GM18499 (cell line): ENCODE results near the gene CACNA2D3.
"Not testable (repeated sequence)": the region's sequence is repeated elsewhere in the genome, so short reads cannot be mapped to it uniquely, and the experiment has no call there.

ENCODE experiments used
- ATAC-seq: cut with Tn5 transposase; IDR thresholded peaks from one replicate; pipeline ENCODE4 v1.9.1; 2021; ENCODE audit warnings: moderate number of reproducible peaks; ENCODE audit not compliant: insufficient read depth, unreplicated experiment

The CACNA2D3 gene

DNA sequence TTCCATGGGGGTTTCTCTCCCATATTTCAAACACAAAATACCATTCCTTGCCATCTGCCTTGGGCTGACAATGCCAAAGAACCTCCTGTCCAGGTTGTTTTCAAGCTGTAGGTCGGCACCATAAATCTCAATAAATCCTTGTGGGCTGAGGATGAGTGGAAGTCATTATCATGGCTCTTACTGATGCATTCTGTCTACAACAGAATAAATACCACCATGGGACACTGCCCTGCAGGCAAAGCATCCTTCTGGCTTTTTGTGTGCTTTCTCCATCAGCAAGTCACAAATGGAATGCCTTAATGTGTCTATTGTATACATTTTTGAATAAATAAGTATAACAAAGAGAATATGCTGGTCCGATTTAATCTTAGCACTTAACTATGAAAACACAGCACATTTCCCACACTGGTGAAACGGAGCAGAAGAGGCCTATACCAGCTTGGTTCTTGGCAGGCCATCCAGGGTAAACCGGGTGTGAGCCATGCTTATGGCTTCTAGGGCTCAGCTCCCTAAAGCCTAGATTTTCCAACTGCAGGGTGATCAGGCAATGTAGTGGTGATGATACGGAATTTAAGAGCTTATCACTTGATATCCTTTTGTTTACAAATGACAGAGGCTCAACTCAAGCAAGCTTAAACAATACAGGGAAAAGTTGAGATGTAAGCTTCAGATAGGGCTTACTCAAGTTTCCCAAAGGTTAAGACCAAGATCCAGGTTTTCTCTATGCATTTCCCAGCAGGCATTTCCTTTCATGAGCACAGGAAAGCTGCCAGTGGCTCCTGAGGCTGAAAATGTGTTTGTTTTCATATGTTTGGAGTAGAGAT, 938.8 kb downstream of the CACNA2D3 start:
- no peak for ATAC-seq

DNA sequence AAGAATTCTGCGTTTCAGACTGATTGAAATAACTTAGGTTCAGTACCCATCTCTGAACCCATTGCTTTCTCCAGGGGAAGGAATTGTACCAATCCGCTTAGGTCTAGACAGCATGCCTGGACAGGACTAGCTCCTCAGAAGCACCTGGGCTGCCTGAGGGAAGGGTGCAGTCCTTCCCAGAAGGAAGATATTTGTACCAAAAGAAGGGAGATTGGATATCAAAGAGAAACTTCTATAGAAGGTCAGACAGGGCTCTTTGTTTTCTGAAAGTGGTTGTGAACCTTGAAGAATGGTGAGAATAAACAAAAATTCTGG, 939.3 kb downstream of the CACNA2D3 start:
- no peak for ATAC-seq

DNA sequence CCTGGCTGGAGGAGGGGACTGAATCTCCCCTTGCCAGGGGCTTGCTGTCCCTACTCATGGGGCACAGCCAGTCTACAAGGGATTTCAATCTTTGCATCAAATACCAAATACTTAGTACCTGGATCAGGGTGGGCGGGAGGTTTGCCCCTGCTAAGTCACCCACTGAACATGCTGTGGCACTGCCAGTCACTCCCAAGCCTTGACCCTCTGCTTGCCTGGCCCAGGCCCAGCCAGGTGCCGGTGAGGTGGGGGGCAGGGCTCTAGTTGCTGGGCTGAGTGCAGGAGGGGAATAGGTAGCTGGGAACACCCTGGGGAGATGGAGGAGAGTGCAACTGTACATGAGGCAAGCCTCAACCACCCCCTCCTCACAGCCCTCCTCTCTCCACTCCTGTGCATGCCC, 941.8 kb downstream of the CACNA2D3 start:
- no peak for ATAC-seq

DNA sequence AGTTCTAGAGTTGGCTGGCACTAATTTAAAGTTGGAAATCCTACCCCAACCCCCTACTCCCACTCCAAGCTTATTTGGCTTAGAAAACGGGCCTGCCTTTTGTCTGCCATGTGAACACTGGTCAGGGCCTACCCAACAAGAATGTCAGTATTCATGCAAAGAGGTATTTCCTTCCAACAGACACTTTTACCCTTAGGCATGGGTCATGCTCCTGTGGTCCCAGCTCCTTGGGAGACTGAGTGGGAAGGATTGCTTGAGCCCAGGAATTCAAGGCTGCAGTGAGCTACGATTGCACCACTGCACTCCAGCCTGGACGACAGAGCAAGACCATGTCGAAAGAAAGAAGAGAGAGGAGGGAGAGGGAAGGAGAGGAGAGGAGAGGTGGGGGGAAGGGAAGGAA, 943.0 kb downstream of the CACNA2D3 start:
- ATAC-seq: no peak

DNA sequence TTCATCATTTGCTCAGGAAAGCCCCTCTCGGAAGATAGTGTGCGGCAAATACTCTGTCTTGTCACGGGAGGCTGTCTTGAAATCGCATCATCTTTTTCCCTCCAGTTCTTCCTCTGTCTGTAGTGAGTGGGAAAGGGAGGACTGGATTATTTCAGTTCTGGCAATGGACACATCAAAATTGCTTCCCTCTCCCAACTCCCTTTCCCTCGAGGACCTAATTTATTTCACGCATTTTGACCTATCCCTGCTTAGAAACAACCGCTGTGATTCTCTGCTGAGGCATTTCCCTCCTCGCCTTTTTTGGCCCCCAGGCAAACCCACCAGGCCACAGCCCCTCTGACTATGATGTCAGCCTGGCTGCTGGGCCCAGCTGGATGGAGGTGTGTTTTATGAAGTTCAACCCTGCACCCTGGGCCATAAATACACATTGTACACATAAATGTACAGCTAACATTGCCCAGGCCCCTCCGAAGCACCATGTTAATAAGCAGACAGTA, 944.2 kb downstream of the CACNA2D3 start:
- no peak for ATAC-seq

DNA sequence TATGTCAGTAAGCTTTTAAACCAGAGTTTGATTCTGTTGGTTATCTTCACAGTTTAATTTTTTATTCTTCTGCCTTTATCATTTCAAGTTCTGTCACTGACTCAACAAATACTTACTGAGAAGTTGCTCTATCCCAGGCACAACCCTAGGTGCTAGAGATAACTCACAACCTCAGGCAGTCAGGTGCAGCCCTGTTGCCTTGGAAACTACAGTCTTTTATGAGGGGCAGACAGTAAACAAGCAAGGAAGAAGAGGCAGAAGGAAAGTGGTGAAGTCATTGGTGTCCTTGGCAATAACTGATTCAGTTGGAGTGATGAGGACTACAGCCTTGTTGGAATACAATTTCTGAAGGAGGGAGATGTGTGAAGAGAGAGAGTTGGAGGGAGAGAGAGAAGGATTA, 947.6 kb downstream of the CACNA2D3 start:
- no peak for ATAC-seq

DNA sequence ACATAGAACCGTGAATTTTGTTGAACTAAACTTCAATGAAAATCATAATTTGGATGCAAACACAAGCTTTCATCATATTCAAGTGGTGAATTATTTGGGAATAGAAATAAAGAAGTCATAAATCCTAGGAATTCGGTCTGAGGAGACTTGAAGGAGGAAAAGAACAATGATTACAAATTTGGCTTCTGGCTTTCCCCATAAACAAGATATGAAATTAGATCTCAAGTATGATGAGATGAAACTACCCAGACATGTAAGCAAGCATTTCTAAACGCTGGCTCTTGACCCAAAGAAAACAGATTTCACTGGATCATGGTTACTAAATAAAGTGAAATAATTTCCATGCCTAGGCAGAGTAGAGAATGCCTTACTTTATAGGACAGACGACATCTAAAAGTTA, 952.4 kb downstream of the CACNA2D3 start:
- ATAC-seq: no peak

DNA sequence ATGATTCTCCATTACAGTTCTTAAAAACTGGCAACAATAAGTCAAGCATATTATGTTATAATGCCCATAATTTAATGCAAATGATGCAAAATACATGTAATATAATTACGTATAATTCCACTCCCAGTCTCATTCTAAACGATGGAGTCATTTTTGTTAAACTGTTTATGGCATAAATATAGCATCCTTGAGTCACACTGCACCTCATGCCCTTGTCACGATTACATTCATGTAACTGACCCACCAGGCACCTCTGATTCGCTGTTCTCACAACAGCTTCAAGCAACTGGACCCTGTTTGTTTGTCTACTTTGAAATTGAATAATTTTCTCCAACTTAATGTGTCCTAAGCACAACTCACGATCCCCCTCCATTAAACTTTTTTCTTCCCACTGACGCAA, 953.5 kb downstream of the CACNA2D3 start:
- ATAC-seq: no peak

DNA sequence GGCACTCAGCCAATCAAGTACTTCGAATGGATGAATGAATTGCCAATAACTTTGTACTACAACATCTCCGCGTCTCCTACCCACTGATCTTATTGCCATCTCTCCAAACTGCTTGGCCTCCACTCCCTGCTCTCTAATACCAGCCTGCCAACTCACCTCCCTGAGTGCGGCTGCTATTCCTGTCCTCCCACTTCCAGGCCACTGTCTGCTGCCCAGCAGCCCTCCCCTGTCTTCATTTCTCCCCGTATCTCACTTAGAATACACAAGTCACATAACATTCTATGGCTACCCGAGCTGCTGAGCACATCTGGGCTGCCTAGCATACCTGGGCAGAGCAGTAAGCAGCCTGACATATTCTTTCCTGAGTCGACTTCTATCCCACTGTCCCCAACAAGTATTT, 955.4 kb downstream of the CACNA2D3 start:
- ATAC-seq: no peak

DNA sequence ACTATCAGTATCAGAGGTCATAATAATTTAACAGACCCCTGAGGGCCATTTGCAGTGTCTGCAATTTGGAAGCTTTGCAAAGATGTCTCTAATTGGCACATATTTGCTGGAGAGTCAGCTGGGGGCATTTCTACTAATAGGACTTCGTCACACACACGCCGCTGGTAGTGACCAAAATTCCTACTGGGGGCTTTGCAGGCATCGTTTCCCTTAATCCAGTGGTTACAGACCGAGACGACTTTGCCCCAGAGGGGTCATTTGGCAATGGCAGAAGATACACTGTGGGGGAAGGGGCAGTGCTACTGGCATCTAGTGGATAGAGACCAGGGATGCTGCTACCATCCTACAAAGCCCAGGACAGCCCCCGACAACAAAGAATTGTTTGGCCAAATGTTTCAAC, 956.5 kb downstream of the CACNA2D3 start:
- no peak for ATAC-seq

DNA sequence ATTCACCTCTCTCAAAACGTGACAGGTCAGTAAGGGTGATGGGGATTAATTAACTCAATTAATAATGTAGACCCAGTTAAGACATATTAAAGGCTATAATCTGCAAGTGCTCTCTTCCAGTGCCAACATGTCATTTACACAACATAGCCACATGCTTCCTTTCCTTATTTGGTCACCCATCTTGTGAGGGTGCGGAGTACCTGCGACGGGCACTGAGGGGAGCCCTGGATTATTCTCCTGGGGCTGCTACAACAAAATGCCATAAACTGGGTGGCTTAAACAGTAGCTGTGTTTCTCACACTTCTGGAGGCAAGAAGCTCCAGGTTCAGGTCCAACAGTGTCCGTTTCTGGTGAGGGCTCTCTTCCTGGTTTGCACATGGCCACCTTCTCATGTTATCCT, 962.9 kb downstream of the CACNA2D3 start:
- no peak for ATAC-seq

DNA sequence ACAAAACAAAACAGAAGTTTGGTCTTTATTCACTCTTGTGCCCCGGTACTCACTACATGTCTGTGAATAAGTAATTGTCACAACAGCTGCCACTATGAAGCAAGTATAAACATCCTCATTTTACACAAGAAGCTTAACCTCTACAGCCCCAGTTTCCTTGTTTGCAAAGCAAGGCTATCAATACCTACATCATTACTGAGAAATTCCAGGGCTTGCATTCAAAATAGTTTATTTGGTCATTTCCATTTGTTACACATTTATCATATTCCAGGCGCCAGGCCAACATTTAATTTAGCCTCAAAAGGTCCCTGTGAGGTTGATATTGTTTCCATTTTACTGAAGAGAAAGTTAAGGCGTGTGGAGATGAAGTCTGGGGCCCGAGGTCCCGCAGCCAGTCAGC, 966.9 kb downstream of the CACNA2D3 start:
- no peak for ATAC-seq

DNA sequence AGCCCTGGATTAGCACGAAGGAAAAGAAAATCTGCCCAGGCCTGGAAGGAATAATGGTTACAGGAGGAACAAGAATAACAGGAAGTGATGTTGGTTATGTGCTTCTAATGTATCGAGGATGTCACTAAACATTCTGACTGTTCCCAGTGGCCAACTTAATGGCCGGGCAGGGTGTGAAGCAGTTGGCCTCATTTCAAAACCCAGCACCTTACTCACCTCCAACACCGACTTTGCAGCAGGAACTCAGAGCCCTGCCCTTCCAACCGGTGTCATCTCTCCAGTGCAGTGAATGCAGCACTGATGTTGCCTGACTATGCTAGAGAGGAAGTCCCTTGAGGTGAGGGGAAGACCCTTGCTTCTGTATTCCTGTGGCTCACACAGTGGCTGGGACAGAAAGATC, 967.9 kb downstream of the CACNA2D3 start:
- no peak for ATAC-seq

DNA sequence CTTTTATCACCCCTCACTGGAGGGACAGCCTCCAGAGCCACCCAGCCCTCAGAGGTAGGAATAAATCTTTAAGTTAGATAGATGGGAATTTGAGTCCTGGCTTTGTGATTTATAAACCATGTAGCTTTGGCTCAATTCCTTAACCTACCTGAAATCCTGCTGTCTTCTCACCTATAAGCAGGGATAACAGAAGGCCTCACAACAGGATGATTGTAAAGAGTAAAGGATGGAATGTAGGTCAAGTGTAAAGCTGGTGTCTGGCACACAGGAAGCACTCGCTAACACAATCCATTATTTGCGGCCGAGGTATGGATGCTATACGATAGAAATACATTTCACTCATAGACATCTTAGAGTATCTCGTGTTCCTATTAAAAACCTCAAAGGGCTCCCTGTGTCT, 968.4 kb downstream of the CACNA2D3 start:
- no peak for ATAC-seq

DNA sequence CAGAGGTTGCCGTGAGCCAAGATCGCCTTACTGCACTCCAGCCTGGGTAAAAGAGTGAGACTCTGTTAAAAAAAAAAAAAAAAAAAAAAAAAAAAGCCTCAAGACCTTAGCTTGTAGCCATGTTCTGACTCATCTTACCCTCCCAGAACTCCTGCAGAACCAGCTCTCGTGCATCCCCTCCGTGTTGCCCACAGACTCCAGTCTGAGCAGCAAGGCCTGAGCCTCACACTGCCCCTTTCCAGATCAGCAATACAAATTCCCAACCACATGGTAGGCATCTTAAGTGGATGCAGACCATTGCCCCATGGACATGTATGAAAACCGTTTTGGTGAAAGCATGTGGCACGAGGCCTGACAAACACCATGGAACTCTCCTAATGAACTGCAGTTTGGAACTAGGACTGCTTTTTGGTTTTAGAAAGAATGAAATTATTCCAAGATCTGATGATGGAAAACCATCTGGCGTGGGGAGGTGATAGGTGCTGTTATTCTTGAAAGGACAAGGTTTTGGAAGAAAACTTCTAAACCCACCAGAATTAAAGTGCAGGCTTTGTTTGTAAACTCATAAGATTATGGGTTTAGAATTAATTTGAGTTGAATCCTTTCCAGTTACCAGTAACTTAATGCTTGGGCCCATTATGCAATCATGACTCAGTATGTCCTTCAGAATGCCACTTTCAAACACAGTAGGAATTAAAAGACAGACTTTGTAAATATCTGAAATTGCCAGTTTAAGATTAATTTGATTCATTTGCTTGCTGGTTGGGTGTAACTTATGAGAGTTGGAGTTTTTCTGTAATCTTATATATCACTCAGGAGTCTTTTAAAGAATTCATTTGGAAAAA, 969.3 kb downstream of the CACNA2D3 start:
- ATAC-seq: no peak

DNA sequence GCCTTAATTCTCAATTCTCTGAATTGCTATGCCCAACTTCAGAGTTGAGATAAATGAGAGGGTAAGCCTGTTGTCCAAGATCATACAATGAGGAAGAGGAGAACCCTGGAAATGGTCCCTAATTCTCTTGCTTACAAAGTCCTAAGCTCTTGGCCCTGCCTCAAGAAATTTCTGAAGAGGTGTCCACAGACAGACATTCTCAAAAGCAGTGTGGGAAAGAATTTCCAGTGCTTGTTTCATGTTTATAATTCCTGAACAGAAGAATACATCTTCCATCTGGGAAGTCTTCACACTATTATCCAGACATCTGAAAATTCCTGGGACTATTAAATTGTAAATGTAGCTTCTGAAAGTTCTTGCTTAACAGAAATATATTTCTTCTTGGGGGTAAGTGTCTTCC, 972.3 kb downstream of the CACNA2D3 start:
- ATAC-seq: no peak

DNA sequence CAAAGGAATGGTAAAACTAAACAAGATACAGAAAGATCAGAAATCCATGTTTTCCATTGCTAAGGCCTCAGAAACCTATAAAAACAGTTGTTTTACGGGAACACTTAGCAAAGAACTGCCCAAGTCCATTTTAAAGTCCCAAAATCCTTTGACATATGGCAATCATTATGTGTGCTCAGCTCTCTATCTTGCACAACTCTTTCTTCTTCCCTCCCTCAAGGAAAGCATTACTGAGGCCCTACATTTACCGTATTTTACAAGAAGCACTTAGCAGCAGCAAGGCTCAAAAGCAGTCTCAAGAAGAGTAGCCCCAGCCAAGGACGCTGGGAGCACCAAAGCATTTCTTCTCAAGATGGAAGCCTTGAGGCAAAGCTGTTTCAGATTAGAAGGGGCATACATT, 975.1 kb downstream of the CACNA2D3 start:
- no peak for ATAC-seq

DNA sequence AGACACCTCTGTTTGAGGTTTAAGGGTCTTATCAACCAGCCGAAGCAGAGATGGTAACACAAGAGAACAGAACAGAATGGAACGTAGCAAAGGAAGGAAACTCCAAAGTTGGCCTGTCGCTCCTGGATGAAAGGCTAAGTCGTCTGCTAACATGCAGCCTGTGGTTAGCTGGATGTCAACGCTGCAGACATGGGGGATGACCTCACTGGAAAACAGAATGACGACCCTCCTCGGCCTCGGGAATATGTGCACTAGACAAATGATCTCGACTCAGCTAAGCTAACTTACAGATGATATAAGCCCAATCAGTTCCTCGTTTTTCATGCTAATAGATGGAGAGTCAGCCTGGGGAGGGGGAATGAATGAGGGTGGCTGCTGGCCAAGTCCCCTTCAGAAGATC, 983.3 kb downstream of the CACNA2D3 start:
- no peak for ATAC-seq

DNA sequence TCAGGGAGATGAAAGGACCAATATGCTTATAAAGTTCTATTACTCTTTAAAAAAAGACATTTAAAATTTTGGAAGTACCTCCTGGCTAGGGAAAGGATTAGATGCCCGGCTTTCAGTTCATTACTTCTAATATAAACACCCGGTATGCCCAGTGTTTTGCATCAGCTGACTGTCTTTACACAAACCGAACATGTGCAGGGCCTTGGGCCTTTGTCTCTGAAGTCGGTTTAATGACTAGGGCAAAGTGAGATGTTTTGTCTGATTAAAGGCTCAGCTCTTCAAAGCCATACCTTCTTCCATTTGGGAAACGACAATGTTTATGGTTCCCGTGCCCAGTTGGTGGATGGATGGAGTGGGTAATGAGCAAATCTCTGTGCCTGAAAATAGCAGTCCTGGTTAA, 984.8 kb downstream of the CACNA2D3 start:
- ATAC-seq: no peak

DNA sequence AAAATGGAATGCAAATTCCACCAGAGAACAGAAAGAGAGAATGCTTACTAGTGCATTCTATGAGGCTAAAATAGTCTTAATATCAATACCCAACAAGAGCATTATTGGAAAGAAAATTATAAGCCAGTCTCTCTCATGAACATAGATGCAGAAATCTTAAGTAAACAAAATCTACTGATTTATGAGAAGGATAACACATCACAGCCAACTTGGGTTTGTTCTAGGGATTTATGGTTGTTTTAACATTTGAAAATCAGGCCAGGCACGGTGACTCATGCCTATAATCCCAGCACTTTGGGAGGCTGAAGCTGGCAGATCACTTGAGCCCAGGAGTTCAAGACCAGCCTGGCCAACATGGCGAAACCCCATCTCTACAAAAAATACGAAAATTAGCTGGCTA, 989.6 kb downstream of the CACNA2D3 start:
- not testable (repeated sequence) for ATAC-seq

DNA sequence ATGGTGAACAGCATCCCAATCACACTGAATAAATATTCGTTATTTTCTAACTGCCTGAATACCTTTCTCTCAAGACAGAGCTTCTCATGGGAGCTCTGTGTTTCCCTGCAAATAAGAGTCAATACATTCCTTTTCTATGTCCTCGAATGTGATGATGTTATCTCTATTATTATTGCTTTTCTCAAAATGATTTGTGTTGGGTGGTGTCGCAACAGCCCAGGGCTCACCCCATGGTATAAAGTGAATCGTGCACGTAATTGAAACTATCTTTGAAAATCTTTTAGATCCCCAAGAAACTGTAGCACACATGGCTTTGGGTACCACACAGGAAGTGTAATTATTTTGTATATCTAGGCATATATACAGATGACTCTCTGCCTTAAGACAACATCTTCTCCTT, 996.1 kb downstream of the CACNA2D3 start:
- ATAC-seq: no peak

DNA sequence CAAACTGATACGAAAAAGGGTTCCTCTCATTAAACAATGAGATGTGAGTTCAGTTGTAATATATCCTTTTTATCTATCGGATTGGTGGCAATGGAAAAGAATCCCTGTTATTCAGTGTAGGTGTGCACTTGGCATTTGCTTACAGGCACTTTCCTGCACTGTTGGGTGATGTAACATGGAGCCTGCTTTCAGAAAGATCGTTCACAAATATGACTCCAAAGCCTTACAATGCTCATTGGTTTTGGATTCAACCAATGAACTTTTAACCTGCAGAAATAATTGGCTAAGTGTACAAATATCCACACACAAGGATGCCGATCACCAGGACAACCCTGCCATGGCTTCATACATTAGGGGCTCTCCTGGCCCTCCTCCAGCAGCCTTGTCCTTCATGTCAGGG, 996.9 kb downstream of the CACNA2D3 start:
- ATAC-seq: no peak
